Superior temporal gyrus (tissue), 1 donor: ENCODE results near the gene ENAM.

Experiments
- DNase-seq: peaks from one replicate; pipeline ENCODE4 v3.0.0-alpha.2; 2016; ENCODE audit errors: extremely low spot score

The ENAM gene, protein sequence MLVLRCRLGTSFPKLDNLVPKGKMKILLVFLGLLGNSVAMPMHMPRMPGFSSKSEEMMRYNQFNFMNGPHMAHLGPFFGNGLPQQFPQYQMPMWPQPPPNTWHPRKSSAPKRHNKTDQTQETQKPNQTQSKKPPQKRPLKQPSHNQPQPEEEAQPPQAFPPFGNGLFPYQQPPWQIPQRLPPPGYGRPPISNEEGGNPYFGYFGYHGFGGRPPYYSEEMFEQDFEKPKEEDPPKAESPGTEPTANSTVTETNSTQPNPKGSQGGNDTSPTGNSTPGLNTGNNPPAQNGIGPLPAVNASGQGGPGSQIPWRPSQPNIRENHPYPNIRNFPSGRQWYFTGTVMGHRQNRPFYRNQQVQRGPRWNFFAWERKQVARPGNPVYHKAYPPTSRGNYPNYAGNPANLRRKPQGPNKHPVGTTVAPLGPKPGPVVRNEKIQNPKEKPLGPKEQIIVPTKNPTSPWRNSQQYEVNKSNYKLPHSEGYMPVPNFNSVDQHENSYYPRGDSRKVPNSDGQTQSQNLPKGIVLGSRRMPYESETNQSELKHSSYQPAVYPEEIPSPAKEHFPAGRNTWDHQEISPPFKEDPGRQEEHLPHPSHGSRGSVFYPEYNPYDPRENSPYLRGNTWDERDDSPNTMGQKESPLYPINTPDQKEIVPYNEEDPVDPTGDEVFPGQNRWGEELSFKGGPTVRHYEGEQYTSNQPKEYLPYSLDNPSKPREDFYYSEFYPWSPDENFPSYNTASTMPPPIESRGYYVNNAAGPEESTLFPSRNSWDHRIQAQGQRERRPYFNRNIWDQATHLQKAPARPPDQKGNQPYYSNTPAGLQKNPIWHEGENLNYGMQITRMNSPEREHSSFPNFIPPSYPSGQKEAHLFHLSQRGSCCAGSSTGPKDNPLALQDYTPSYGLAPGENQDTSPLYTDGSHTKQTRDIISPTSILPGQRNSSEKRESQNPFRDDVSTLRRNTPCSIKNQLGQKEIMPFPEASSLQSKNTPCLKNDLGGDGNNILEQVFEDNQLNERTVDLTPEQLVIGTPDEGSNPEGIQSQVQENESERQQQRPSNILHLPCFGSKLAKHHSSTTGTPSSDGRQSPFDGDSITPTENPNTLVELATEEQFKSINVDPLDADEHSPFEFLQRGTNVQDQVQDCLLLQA

DNA sequence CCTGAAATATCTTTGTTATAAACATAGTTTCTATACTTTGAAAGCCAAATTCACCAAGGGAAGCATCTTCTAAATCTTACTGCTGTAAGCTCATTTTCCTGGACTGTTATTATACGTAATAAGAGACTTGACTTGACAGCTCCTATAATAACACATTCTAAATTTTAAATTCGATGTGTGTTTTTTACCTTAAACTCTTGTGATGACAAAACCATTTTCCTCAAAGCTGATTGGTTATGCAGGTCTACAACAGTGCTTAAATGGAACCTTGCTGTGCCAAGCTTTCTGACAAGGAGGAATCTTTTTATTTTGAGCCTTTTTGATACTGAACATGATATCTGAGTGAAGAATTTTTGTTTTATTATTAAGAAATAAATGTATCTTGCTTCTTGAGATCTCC is at the start of gene ENAM:
Gene ENAM (plus strand): TSS at position 301 of the 400 bp plus-strand sequence. CDS start 757 bp downstream, outside the sequence.
- no peak for DNase-seq

DNA sequence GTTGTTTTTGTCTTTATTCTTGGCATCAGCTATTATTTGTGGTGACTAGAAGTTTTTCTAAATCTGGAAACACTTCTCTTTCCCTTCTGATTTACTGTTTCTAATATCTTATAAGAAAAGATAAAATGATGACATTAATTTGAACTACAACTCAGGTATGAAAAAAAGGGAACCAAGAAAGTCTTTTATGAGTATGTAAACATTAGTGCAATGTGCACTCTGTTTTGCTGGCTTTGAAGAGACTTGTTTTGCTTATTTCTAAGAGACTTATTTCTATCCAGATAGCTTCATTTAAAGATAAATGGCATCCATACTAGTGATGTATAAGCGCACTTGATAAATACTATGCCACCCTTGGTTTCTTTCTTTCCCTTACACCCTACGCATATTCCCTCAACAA is 46.6 kb upstream of the ENAM start:
- no peak for DNase-seq

DNA sequence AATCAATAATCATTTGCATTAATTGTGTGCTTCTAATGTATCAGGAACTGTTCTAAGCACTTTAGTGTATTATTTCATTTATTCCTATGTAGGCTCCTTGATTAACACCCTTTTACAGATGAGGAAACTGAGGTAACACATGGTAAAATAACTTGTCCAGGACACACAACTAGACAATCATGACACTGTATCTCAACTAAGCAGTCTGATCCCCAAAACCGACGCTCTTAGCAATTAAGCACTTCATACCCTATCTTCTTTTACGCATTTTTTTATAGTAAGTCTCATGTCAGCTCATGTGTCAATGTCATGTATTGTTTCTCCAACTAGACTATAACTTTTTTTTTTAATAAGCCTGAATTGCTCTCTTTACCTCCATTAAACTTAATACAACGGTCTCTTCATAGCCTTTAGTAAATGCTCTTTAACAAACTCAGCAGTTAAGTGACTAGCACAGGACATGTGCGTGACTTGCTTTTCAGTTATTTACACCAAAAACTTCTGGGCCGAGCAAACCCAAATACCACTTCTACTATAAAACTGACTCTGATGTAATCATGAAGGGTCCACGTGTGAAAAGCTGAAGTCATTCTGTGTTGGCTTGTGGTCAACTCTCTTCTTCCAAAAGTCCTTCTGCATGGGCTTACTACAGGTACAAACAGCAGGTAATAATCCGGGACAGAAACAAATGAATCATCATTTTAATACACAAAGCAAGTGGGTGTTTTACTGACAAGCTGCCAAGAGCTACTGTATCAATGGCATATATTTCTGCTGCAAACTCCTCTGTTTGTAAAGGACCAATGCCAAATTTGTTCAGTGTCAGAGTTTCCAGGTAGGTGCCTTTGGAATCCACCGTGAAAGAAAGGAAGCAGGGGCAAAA is 44.4 kb upstream of the ENAM start:
- no peak for DNase-seq

DNA sequence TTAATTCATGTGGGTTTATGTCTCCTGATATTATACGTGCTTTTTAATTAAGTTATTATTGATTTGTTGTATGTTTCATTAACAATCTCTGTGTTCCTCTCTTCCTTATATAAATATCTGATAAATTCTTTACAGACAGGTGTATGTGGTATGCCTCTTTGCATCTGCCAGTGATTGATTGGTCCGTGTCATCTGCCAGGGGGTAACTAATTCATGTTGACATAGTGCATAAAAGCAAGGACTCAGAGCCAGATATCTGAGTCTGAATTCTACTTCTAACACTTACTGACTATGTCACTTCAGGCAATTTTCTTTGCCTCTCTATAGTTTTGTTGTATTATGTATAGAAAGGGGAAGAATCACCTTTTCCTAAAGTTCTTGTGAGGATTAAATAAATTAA is 41.7 kb upstream of the ENAM start:
- DNase-seq: no peak

DNA sequence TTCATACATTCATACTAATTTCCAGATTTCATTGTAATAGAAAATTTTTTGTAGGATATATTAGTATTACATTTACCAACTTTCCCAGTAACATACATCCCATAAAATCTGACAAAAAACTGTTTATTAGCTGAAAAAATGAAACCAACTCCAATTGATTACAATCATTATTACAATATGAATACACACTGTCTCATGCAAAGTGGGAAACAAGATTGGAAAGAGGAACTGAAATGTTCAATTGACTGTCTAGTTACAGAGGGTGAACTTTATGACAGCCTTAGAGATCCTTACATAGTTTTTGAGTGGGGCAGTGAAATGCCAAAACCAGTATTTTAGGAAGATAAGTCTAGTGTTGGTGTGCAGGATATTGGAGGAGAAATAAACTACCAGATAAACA is 38.8 kb upstream of the ENAM start:
- DNase-seq: no peak

DNA sequence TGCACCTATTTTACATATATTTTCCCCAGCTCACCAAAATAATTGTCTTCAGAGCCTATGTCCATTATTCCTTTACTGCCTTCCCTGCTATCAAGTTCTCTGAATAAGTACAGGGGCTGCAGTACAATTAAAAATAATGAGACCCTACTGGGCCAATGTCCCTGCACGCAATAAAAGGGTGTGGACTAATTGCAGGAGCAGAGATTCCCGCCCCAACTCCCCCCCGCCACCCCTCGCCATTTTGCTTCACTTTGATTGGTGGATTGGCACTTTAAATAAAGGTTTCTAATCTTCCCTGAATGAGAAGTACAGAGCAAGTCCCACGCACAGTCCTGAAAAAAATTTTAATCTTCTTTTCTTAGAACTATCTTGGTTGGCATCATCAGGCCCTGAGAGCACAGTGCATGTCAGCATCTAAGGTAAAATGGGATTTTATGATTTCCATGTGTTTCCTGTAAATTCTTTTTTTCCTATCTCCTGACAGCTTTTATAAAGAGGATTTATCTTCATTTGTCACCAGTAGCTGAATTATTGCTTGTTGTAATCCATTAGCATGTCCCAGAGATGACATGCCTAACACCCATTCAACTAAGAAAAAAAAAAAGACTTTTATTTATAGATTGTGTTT is 36.5 kb upstream of the ENAM start, which contains the start of gene AMBN:
Gene AMBN (plus strand): TSS at position 302 of the 628 bp plus-strand sequence. CDS start 103 bp downstream, at position 405.
- no peak for DNase-seq

DNA sequence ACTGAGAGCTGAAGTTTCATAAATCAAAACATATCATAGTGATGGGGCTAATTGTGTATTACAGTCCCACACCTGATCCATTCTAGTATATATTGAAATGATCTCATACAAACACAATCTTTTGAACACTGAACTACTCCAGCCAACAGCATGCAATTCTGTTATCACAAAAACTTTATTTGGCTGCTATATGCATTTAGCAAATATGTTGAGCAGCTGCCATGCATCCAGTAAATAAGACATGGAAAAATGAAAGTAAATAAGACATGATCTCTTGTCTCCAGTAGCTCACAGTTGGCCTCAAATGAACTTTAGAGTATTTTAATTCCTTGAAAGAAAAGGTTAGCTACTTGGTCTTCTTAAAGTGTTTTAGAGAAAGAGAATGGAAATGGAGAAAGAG is 34.3 kb upstream of the ENAM start:
- no peak for DNase-seq

DNA sequence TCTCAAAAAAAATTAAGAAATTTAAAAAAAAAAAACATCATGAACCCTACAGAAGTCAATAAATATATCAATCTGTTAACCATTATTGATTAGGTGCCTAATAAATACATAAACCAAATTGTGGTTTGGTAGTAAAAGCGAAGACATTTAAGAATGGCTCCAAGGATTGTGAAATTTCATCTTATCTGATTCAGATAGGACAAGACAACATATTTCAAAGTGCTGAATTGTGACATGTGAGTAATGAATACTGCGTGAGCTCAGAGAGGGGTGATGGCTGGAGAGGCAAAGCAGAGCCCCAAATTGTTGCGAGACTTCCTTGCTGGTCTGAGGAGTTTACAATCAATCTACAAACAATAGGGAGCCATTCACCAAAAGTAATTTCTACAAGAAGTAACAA is 28.2 kb upstream of the ENAM start:
- no peak for DNase-seq

DNA sequence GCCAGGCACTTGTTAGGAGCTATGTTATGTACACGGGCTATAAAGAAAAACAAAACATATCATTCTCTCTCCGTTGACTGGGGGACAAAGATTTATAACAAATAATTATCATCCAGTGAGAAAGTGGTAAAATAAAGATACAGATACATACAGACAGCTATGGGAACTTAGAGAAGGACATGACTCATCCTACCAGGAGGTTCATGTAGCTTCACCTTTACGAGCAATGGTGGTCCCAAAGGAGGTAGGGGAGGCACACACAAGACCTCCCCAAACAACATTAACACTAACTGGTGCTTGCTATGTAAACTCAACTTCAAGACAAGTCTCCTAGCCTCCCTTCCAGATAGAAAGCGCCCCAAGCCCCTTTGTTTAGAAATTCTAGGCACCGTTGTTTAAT is 27.6 kb upstream of the ENAM start:
- no peak for DNase-seq

DNA sequence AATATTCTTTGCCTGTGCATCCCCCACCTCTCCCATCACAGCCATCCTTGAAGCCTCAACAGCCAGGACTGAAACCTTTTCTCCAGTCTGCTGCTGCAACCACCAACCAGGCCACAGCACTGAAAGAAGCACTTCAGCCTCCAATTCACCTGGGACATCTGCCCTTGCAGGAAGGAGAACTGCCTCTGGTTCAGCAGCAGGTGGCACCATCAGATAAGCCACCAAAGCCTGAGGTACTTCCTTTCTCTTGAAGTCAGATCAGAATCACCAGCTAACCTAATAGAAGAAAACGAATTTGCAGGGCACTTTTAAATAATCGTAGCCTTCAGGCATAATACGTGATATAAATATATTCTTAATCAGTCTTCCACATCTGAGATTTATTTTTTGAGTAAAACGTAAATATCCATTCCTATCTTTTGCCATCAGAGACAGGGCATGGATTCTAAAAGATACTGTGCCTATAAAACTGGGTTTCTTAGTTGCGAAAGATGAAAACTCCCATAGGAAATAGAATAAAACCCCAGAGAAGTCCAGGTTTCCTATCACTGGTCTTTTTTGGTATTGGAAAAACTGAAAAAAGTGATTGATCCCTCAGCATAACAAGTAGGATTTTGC is 27.0 kb upstream of the ENAM start:
- DNase-seq: peak; percentile 50

DNA sequence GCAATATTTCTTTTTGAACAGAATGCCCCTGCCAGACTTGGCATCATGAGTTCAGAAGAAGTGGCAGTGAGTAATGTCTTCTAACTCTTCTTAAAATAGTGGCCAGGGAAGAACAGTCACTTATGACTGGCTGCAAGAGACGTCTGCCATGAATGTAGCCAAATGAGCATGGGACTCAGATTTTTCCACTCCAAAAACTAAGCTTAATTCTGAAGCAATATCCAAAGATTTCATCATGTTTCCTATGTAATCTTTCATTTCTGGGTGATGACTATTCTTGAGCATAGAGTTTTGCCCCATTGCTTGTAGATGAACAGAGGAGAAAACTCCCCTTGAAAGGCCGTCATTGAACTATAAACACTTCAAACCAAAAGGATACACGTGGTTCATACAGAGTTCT is 24.7 kb upstream of the ENAM start:
- no peak for DNase-seq

DNA sequence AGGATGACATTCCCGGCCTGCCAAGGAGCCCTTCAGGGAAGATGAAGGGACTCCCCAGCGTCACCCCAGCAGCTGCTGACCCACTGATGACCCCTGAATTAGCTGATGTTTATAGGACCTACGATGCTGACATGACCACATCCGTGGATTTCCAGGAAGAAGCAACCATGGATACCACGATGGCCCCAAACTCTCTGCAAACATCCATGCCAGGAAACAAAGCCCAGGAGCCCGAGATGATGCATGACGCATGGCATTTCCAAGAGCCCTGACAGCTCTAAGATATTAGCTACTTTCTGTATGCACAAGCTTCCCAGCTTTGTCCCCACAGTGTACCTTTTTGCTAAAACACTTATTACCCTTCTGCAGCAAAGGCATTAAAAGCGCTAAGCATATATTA is 22.1 kb upstream of the ENAM start:
- DNase-seq: no peak

DNA sequence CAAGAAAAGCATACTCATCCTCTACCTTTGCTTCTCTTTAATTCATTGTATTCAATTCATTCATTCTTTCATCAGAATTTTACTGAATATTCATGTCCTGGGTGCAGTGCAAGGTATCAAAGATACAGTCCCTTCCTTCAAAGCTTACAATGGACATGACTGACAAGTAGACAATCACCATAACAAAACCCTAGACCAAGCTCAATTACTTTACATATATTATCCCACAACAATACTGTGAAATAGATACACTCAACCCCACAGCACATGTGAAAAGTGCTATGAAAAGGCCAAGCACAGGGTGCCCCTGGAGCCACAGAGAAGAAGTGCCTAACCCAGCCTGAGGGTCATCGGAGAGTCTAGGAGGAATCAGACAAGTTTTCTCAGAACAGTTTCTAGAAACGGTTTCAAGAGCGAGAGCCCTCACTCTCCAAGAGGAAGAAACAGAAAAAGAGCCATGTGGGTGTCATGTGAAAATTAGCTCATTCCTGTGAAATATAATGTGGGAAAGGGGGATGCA is 21.1 kb upstream of the ENAM start:
- no peak for DNase-seq

DNA sequence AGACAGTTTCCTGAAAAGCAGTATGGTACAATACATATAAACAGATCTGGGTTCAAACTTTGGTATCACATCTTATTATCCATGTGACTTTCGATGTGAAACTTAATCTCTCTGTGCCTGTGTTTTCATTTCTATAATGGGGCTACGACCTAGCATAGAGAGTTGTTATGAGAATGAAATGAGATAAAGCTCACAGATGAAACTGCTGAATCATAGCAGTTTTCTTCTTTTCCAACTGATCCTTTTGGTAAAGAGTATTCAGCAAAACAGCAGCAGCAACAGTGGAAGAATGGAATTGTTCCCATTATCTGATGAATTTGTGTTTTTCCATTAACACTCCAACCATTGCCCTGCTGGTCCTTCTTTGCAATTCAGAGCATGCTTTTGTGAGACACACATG is 20.2 kb upstream of the ENAM start:
- DNase-seq: no peak

DNA sequence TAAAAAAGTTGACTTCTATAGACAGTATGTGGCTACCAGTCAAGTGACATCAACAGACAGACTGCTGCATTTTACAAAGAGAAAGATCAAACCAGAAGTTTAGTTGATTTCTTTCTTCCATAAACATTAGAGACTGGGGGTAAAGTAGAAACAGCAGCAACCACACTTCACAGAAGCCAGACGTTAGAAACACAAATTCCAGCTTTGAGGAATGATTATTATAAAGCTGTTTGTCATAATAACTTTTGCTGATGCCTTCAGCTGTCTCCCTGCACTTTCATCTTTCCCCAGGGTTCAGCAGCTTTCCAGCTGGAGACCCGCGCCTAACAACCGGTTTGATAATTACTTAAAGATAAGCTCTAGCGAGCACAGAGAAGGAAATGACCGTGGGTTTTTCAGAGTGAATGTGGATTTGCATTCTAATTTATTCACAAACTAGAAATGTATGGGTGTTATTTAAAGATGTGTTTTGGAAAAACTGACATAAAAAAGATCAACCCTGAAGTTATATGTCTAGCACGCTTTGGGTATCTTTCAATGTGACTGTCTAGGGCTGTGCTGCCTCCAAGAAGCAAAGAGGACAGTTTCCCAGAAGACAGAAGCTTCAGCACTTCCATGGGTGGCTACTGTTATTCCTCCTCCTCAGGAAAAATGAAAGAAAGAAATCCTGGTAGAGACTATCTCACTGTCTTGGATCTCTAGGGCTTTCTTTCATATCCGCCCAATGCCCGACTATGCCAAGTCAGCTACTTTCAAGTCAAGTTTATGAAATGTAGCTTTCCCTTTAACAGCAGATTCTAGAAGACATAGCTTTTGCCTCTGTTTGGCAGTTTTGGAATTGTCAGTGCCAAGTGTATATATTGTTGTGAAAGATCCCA is 15.0 kb upstream of the ENAM start:
- no peak for DNase-seq

DNA sequence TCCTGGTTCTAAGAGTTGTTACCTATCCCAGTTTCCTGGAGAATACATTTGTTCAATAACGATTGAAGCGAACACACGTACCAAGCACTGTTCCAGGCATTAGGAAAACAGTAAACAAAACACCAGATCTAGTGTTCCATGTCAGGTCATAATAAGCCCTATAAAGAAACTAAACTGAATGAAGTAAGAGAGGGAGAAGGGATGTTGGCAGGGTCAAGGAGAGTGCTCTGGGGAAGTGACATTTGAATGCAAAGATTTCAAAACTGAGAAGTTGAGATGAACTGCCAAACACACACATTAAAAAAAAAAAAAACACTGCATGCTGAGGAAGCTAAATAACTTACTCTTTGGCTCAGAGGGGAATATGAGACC is 14.4 kb upstream of the ENAM start:
- DNase-seq: no peak

DNA sequence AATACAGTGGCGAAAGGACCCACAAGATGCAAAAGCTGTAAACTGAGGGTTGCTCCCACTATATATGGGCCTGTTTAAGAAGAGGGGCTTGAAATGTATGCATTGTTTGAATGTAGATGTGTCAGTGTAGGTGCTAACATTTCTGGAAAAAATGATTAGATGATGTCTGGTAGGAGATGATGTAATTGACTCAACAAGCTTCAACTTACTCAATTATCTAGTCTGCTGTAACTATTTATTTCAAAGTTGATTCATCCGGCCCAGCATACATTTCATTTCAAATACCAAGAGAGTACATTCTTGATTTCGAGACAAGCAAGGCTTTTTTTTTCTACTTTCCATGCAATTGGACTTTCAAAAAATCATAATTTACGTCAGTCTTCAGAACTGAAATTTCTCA is 9.3 kb upstream of the ENAM start:
- no peak for DNase-seq

DNA sequence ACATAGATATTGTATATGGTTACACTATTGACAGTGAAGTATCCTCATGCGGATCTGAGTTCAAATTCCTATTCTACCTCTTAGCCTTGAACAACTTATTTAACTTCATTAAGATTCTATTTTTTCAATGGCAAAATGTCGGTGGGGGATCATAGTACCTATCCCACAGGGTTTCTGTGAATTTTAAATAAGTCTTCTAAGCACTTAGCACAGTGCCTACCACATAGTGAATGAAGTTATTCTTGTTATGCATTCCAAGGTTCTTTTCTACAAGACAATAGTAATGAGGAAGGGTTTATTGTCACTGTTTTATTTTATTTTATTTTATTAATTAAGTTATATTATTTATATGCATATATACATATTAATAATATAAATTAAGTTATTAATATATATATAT is 8.8 kb upstream of the ENAM start:
- DNase-seq: no peak

DNA sequence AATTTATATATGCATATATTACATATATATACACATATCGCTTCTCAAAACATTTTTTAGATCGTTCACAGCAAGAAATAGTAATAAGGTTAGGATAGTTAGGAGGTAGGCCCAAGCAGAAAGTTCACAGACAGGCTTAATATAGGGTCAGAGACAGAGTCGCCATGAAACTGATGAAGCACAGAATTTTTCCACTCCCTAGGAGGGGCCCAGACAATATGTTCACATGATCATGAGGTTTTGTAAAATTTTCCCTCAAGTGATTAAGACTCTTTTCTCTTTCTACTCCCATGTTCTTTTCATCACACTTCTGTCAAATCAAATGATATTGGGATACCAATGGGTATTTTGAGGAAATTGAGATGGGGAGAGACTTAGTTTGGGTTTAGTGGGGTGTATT is 5.2 kb upstream of the ENAM start:
- DNase-seq: no peak
